Measurements from ENCODE around the gene HLA-DMB. TPM values are rescaled to one million over a fixed set of nuclear protein-coding genes. Genes with fewer than 3 reads are reported as not detected.

The HLA-DMB gene
- total and polyA plus RNA-seq, 5 experiments from 2014 or later = 10.8 to 23.5 (median 22.5) TPM

DNA sequence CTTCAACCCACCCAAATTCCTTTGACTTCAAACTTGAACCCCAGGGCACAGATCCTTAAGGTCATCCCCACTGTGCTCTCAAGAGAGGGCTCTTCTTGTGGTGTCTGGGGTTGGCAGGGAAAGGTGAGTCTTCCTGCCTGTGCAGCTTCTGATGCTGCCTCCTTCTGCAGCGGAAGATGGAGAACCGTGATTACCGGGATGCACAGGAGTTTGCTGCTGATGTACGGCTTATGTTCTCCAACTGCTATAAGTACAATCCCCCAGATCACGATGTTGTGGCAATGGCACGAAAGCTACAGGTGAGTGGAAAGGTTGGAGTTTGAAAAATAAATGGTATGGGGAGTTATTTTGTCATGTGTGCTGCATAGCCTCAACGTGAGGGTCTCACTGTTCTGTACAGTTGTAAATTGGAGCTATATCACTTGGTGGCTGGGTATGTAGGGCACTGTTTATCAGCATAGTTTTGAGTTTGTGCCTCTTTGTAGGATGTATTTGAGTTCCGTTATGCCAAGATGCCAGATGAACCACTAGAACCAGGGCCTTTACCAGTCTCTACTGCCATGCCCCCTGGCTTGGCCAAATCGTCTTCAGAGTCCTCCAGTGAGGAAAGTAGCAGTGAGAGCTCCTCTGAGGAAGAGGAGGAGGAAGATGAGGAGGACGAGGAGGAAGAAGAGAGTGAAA, 36.6 kb upstream of the HLA-DMB start:
- Mint-ChIP-seq H3K36me3 (peaks cover 28 to 96% (median 53%) of the 10 kb centered on the region in 3 donors), H3K9me3 (no peaks in the 10 kb centered on the region), H3K27ac (peak overlapping the region; percentile 6 to 91 (median 62)), H3K4me1 (peaks cover 36 to 67% (median 56%) of the 10 kb centered on the region in 4 donors), H3K27me3 (no peaks in the 10 kb centered on the region), H3K4me3 (peak overlapping the region in 5 of 10 donors; percentile 2 to 44 (median 16))
- POLR2A ChIA-PET = interaction anchor here (0.5 to 21.1 kb wide), 6 partner anchors 8 to 311 kb away, joined by 3 to 510 read pairs (median 4); partner anchors contain the start of genes BRD2, HLA-DMA and HLA-DMB
- DNase-seq = no peak
- ATAC-seq = no peak

DNA sequence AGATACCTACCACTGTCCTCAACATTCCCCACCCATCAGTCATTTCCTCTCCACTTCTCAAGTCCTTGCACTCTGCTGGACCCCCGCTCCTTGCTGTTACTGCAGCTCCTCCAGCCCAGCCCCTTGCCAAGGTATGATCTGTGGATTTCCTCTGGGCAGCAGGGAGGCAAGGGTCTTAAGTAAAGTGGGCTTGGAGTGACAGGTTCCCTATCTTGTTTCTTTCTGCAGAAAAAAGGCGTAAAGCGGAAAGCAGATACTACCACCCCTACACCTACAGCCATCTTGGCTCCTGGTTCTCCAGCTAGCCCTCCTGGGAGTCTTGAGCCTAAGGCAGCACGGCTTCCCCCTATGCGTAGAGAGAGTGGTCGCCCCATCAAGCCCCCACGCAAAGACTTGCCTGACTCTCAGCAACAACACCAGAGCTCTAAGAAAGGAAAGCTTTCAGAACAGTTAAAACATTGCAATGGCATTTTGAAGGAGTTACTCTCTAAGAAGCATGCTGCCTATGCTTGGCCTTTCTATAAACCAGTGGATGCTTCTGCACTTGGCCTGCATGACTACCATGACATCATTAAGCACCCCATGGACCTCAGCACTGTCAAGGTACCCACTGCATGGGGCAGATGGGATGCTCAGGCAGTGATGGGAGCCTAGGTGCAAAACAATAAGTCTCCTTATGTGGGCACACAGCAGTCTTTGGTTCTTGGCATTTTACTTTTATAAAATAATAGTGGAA, 35.7 kb upstream of the HLA-DMB start:
- ATAC-seq = no peak
- H3K4me3 Mint-ChIP-seq = peak overlapping the region in 9 of 10 donors; percentile 13 to 99 (median 81)
- no peaks in the 10 kb centered on the region for H3K9me3 Mint-ChIP-seq
- H3K27me3 Mint-ChIP-seq = no peaks in the 10 kb centered on the region
- H3K27ac Mint-ChIP-seq = peak overlapping the region; percentile 68 to 100 (median 84)
- POLR2A ChIA-PET = interaction anchor here (0.5 to 21.1 kb wide), 7 partner anchors 6 to 312 kb away, joined by 3 to 510 read pairs (median 5); partner anchors contain the start of genes HLA-DMB, PSMB8 and TAP2
- H3K36me3 Mint-ChIP-seq = peaks cover 28 to 90% (median 51%) of the 10 kb centered on the region in 3 donors
- no peak for DNase-seq
- peaks cover 38 to 64% (median 53%) of the 10 kb centered on the region in 4 donors for H3K4me1 Mint-ChIP-seq

DNA sequence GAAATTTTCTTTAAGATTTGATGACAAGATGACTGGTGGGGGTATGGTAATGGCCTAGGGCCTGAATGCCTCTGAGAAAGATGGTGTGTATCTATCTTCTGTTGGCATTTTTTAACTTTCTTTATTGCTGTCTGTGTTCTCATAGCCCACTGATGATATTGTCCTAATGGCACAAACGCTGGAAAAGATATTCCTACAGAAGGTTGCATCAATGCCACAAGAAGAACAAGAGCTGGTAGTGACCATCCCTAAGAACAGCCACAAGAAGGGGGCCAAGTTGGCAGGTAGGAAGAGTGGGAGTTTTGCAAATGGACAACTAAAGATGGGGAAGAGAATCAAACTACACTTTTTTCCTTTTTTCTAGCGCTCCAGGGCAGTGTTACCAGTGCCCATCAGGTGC, 35.1 kb upstream of the HLA-DMB start:
- ATAC-seq = no peak
- H3K36me3 Mint-ChIP-seq = peaks cover 28 to 84% (median 55%) of the 10 kb centered on the region in 3 donors
- no peak for DNase-seq
- peak overlapping the region; percentile 68 to 100 (median 84) for H3K27ac Mint-ChIP-seq
- H3K4me1 Mint-ChIP-seq = peaks cover 41 to 70% (median 53%) of the 10 kb centered on the region in 4 donors
- H3K4me3 Mint-ChIP-seq = peak overlapping the region in 9 of 10 donors; percentile 70 to 99 (median 95)
- POLR2A ChIA-PET = interaction anchor here (0.5 to 21.1 kb wide), 6 partner anchors 7 to 134 kb away, joined by 3 to 510 read pairs (median 118); partner anchors contain the start of genes HLA-DMB, PSMB8 and TAP2
- no peaks in the 10 kb centered on the region for H3K27me3 Mint-ChIP-seq
- H3K9me3 Mint-ChIP-seq = no peaks in the 10 kb centered on the region

DNA sequence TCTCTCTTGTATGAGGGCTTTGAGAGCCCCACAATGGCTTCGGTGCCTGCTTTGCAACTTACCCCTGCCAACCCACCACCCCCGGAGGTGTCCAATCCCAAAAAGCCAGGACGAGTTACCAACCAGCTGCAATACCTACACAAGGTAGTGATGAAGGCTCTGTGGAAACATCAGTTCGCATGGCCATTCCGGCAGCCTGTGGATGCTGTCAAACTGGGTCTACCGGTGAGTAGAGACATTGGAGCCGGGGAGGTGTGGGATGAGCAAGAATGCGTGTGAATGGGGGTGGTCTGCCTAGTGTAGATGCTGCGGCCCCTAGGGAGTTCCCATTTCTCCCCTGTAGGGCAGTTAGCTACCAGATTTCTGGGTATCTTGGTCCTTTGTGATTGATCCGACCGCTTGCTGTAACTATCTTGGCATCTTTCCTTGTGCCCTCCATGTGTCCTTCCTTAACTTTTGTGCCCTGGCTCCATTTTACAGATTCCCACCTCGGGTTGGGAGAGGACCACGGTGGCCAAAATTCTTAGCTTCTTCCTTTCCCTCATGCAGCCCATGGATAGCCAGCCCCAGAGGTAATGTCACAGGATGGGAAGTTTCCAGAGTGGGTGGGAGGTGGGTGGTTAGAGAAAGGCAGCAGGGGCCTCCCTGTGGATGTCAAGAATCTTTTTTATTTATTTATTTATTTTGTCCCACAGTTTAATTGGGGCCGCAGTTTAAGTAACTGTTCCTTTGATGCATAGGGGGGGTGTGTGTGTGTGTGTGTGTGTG, 33.9 kb upstream of the HLA-DMB start:
- H3K36me3 Mint-ChIP-seq = peaks cover 23 to 73% (median 48%) of the 10 kb centered on the region in 3 donors
- peaks cover 44 to 65% (median 51%) of the 10 kb centered on the region in 4 donors for H3K4me1 Mint-ChIP-seq

DNA sequence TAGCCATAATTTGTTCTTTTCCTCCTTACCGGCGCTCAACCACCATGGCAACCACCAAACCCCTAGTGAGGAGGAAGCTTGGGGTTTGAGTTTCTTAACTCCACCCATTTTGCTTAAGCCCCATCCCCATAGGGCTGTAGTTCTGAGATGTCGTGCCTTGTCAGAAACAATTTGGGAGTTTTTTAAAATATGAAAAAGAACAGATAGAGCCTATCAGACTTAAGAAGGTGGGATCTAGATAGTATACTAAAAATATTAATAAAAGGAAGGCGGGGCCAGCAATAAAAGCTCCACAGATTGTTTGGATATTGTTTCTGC, 33.1 kb upstream of the HLA-DMB start:
- DNase-seq (peak in 5 of 10 donors; percentile 30 to 67 (median 57)), ATAC-seq (peak; percentile 7 to 11)
- Mint-ChIP-seq H3K9me3 (no peaks in the 10 kb centered on the region), H3K27me3 (no peaks in the 10 kb centered on the region), H3K4me3 (peak overlapping the region; percentile 78 to 99 (median 99)), H3K36me3 (peaks cover 20 to 65% (median 45%) of the 10 kb centered on the region in 3 donors), H3K27ac (peak overlapping the region; percentile 91 to 100 (median 100)), H3K4me1 (peaks cover 43 to 61% (median 49%) of the 10 kb centered on the region in 4 donors)
- POLR2A ChIA-PET = interaction anchor here (0.6 to 21.1 kb wide), 14 partner anchors 8 to 778 kb away, joined by 3 to 510 read pairs (median 24); partner anchors contain the start of genes HLA-DMA, HLA-DMB, PFDN6 and PSMB8

More for the DNA sequence above, 33.9 kb upstream of the HLA-DMB start:
- H3K27me3 Mint-ChIP-seq = no peaks in the 10 kb centered on the region
- POLR2A ChIA-PET = interaction anchor here (1.0 to 21.1 kb wide), 11 partner anchors 8 to 303 kb away, joined by 3 to 510 read pairs (median 66); partner anchors contain the start of genes HLA-DMA, HLA-DMB, PSMB8 and PSMB9
- ATAC-seq (no peak), DNase-seq (no peak)
- no peaks in the 10 kb centered on the region for H3K9me3 Mint-ChIP-seq
- peak overlapping the region; percentile 78 to 100 (median 99) for H3K27ac Mint-ChIP-seq
- peak overlapping the region; percentile 78 to 99 (median 99) for H3K4me3 Mint-ChIP-seq

DNA sequence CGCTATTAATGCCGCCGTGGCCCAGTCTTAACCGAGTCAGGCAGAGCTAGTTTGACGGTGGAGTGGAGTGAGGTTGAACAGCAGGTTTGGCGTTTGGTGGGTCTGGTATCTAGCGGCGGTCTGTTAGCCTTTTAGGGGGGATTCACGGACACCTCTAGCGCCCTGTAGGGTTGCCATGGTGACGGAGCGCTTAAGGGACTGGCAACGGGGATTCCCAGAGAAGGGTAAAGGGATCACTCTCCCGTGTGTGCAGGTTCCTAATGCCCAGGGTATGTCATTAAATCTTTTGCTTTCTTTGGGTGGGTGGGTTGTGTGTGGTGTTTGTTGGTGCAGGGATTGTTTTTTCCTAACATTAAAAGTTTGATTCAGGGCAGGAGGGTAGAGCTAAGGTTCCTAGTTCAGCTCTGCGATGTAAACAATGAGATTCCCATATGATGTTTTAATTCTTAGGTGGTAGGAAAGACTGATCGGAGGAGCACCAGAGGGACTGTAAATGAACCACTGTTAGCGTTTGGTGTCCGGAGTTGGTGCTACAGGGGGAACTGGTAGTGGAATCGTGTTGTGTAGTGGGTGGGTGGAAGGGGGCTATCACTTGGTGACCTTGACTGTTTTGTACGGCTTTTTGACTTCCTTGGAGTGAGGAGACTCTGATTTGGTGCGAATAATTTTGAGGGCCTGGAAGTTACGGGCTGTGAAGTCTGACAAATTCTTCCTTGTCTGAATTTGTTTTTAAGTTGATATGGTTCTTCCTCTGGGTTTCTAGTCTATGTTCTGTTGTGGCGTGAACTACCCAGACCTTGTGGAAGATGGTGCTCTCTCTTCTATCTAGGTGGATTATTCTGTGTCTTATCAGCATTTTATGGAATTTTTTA, 32.6 kb upstream of the HLA-DMB start:
- POLR2A ChIA-PET = interaction anchor here (0.6 to 21.1 kb wide), 28 partner anchors 7 to 1357 kb away, joined by 3 to 510 read pairs (median 12); partner anchors contain the start of genes B3GALT4, CUTA, HLA-DMA and HLA-DMB

DNA sequence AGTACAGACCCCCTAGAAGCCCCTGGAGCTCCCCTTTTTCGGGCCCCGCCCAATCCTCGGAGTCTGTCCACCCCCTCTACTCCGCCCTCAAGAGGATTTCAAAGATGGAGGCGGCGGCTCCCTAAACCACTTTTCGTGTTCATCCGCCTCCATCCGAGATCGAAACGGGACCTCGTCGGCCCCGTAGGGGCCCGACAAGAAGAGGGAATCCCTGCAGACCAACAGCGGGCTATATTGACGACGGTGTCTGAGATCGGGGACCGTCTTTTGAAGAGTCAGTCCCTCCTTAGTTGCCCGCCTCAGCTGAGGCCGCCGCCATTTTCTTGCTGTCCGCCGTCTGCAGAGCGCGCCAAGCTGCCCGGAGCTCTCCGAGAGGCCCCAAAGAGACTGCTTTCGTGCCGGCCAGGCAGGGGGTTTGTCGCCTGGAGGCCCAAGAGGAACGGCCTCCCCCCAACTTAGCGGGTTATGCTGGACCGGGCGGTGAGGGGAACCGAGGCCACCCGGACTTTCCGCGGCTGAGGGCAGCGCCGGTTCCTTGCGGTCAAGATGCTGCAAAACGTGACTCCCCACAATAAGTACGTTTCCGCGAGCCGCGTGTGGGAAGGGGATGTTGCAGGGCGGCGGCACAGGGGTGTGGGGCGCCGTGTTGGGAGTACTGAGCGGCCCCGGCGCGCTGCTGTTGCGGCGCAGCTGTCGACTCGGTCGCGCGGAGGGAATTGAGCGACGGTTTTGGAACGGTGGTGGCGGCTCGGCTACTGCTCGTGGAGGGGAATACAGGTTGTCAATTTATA, 31.7 kb upstream of the HLA-DMB start:
- Mint-ChIP-seq H3K4me3 (peak overlapping the region; percentile 78 to 99 (median 99)), H3K27me3 (peaks cover 0 to 2% (median 0%) of the 10 kb centered on the region in 5 donors), H3K4me1 (peaks cover 30 to 57% (median 42%) of the 10 kb centered on the region in 4 donors), H3K27ac (peak overlapping the region; percentile 91 to 100 (median 100)), H3K9me3 (no peaks in the 10 kb centered on the region), H3K36me3 (peaks cover 17 to 51% (median 43%) of the 10 kb centered on the region in 3 donors)
- ATAC-seq (peak; percentile 4 to 10), DNase-seq (peak in 7 of 10 donors; percentile 49 to 77 (median 58))
- POLR2A ChIA-PET = interaction anchor here (0.6 to 21.1 kb wide), 63 partner anchors 10 to 1775 kb away, joined by 3 to 510 read pairs (median 5); partner anchors contain the start of genes ABHD16A, ATF6B, B3GALT4 and CUTA

More for the DNA sequence above, 32.6 kb upstream of the HLA-DMB start:
- Mint-ChIP-seq H3K9me3 (no peaks in the 10 kb centered on the region), H3K4me1 (peaks cover 37 to 61% (median 47%) of the 10 kb centered on the region in 4 donors), H3K27ac (peak overlapping the region; percentile 91 to 100 (median 100)), H3K36me3 (peaks cover 20 to 59% (median 45%) of the 10 kb centered on the region in 3 donors), H3K27me3 (peaks cover 0 to under 1% (median 0%) of the 10 kb centered on the region in 5 donors), H3K4me3 (peak overlapping the region; percentile 78 to 99 (median 99))
- DNase-seq (peak in 9 of 10 donors; percentile 37 to 84 (median 64)), ATAC-seq (peak in 1 of 2 donors; percentile 3)

DNA sequence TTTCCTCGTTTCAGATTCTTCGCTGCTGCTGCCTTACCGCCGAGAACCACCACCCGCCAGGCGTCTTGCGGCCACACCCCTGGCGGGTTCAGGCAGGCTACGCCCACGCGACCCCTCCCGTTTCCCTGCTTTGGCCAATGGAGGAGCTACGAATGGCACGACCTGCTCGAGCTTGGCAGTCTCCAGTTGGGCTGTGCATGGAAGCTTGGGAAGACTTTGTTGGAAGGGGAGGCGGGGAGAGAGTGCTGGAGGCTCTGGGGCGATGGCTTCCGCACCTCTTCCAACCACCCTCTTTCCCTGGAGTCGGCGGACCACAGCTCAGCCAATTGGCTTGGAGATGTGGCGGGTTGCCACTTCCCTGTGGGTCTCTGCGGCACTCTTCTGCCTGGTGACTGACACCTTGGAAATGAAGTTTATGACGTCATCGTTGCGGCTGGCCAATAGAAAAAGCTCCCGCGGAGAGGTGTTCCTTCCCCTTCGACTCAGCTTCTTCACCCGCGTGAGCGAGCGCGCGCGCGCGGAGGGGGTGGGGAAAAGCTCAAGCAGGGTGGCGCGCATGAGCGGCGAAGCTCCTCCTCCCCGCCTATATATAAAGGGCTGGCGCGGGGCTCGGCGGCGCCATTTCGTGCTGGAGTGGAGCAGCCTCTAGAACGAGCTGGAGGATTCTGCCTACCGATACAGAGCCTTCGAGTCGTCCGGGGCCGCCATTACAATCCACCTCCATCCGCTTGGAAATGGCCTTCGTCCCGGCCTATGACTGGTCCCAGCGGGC, 30.9 kb upstream of the HLA-DMB start:
- H3K36me3 Mint-ChIP-seq = peaks cover 13 to 43% (median 39%) of the 10 kb centered on the region in 3 donors
- POLR2A ChIA-PET = interaction anchor here (0.5 to 21.1 kb wide), 77 partner anchors 9 to 1774 kb away, joined by 3 to 510 read pairs (median 5); partner anchors contain the start of genes ABHD16A, AGPAT1, ATF6B and B3GALT4

DNA sequence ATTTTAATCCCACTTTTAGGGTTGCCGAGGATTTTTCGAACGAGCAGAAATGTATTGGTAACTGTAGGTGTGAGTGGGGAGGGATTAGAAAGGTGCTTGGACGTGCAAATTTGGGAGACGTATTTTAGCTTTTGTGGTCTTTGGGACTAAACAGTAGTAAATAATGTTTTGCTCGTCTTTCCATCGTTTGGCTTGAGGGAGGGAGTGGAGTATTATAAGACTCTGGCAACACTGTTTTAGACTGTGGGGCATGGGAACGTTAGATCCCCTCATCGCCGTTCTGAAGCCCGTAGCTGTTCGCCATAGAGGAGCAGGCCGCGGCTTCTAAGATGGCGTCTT, 30.4 kb upstream of the HLA-DMB start:
- Mint-ChIP-seq H3K27me3 (peaks cover 0 to 2% (median 0%) of the 10 kb centered on the region in 5 donors), H3K9me3 (no peaks in the 10 kb centered on the region), H3K4me1 (peaks cover 30 to 57% (median 44%) of the 10 kb centered on the region in 4 donors), H3K36me3 (peaks cover 13 to 37% (median 34%) of the 10 kb centered on the region in 3 donors), H3K27ac (peak overlapping the region; percentile 91 to 100 (median 100)), H3K4me3 (peak overlapping the region; percentile 78 to 99 (median 99))
- DNase-seq (no peak), ATAC-seq (no peak)
- POLR2A ChIA-PET = interaction anchor here (0.6 to 21.1 kb wide), 48 partner anchors 9 to 1774 kb away, joined by 3 to 510 read pairs (median 8); partner anchors contain the start of genes AGPAT1, ATF6B, B3GALT4 and BAG6

More for the DNA sequence above, 30.9 kb upstream of the HLA-DMB start:
- peak; percentile 98 to 100 (median 100) for DNase-seq
- ATAC-seq = peak; percentile 50 to 68
- H3K27me3 Mint-ChIP-seq = peaks cover 0 to 2% (median 0%) of the 10 kb centered on the region in 5 donors
- H3K4me3 Mint-ChIP-seq = peak overlapping the region; percentile 78 to 99 (median 99)
- H3K9me3 Mint-ChIP-seq = no peaks in the 10 kb centered on the region
- H3K27ac Mint-ChIP-seq = peak overlapping the region; percentile 91 to 100 (median 100)
- H3K4me1 Mint-ChIP-seq = peaks cover 30 to 57% (median 44%) of the 10 kb centered on the region in 4 donors

All from naive thymus-derived CD8-positive, alpha-beta T cell (primary cell).